ENCODE measurements around the gene MEG3.

DNA sequence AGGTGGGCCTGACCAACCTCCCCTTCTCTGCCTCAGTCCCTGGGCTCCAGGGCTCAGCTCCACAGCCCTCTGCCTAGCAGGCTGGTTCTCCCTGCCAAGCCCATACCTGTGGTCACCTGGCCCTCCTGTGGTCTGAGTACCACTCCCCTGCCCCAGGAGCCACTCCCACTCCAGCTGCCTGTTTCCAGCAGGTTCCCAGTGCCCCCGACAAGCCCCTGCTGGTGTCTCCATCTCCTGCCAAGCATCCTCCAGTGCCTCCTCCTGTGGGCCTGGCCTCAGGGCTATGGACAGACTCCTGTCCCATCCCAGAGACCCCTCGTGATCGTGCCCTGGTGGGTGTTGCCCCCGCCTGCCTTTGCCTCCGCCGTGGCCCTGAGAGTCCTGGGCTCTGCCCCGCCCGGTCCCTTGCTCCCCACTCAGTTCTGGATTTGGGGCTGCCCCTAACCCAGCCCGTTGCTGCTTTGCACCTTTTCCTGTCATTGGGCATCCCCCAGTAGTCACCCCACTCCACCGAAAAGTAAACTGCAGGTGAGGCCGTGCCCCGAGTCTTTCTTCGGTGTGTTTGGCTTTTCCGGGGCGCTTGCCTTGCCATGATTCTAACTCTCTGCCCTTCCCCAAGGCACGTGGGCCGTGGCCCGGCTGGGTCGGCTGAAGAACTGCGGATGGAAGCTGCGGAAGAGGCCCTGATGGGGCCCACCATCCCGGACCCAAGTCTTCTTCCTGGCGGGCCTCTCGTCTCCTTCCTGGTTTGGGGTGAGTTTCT lies 9.8 kb downstream of the MEG3 start:
- TF ChIP-seq, protein P1, sequence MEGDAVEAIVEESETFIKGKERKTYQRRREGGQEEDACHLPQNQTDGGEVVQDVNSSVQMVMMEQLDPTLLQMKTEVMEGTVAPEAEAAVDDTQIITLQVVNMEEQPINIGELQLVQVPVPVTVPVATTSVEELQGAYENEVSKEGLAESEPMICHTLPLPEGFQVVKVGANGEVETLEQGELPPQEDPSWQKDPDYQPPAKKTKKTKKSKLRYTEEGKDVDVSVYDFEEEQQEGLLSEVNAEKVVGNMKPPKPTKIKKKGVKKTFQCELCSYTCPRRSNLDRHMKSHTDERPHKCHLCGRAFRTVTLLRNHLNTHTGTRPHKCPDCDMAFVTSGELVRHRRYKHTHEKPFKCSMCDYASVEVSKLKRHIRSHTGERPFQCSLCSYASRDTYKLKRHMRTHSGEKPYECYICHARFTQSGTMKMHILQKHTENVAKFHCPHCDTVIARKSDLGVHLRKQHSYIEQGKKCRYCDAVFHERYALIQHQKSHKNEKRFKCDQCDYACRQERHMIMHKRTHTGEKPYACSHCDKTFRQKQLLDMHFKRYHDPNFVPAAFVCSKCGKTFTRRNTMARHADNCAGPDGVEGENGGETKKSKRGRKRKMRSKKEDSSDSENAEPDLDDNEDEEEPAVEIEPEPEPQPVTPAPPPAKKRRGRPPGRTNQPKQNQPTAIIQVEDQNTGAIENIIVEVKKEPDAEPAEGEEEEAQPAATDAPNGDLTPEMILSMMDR (IDR thresholded peaks at IDR 0.05; ENCODE audit: low read depth, low read length, poor library complexity, severe bottlenecking), result no peak
- no peak for TF ChIP-seq EZH2phosphoT487 (IDR thresholded peaks at IDR 0.05; ENCODE audit: borderline replicate concordance, low read length)

Data from DOHH2 (cell line).